GM12864 (cell line): Measurements from ENCODE around the gene ASIC1.

Experiments used
- DNase-seq: peaks from one replicate; pipeline ENCODE4 v3.0.0-alpha.2; 2011; ENCODE audit warnings: low read depth
- H3K4me3 ChIP-seq: 2 replicates; pipeline ENCODE4 v1.5.1; 2011; ENCODE audit warnings: mild to moderate bottlenecking, low read depth, low read length, control low read depth
- CTCF ChIP-seq: IDR thresholded peaks from 2 replicates; pipeline ENCODE4 v1.5.1; 2011; ENCODE audit warnings: low read depth, mild to moderate bottlenecking, moderate library complexity, low read length, control low read depth, inconsistent platforms; ENCODE audit errors: missing control alignments

ASIC1 gene

GRCh38 chr12:50102646-50103309 is 45.4 kb downstream of the ASIC1 start:
- H3K4me3 ChIP-seq: no peak overlapping the region
- TF ChIP-seq CTCF: no peak
- DNase-seq: no peak

GRCh38 chr12:50103351-50103750 is 46.0 kb downstream of the ASIC1 start:
- TF ChIP-seq CTCF: no peak
- no peak overlapping the region for H3K4me3 ChIP-seq
- DNase-seq: no peak

- DNase-seq: no peak
- no peak within 1 kb of the TSS for H3K4me3 ChIP-seq
- no peak for TF ChIP-seq CTCF
Measured at GRCh38 chr12:50103767-50104321, 46.4 kb downstream of the ASIC1 start, which contains the start of gene GPD1. TSS of gene GPD1 (plus strand) at chr12:50104008. CDS start at chr12:50104051, 43 bp downstream.

GRCh38 chr12:50104417-50105366 is 47.3 kb downstream of the ASIC1 start:
- TF ChIP-seq CTCF: no peak
- DNase-seq: no peak
- no peak overlapping the region for H3K4me3 ChIP-seq

GRCh38 chr12:50105913-50106450 is 48.6 kb downstream of the ASIC1 start:
- no peak for TF ChIP-seq CTCF
- H3K4me3 ChIP-seq: no peak overlapping the region
- DNase-seq: no peak

- TF ChIP-seq CTCF: no peak
- H3K4me3 ChIP-seq: no peak overlapping the region
- no peak for DNase-seq
Measured at GRCh38 chr12:50106907-50107306, 49.5 kb downstream of the ASIC1 start.
